Neural progenitor cell (in vitro differentiated cells): ENCODE data around the gene ZCWPW1.

Source experiments
- EZH2 ChIP-seq: fragments of 200-600 bp; sonication (generic); IDR thresholded peaks from 2 replicates; pipeline ENCODE4 v1.6.1; 2017; ENCODE audit warnings: antibody characterized with exemption, mild to moderate bottlenecking, moderate library complexity
- TF ChIP-seq, protein P1 (sequence below): fragments of 200-600 bp; sonication (generic); IDR thresholded peaks from 2 replicates; pipeline ENCODE4 v1.5.1; 2017; ENCODE audit warnings: antibody characterized with exemption, mild to moderate bottlenecking

GRCh38 chr7:100358857-100359212 lies 69.7 kb downstream of the ZCWPW1 start:
- TF ChIP-seq, protein P1, sequence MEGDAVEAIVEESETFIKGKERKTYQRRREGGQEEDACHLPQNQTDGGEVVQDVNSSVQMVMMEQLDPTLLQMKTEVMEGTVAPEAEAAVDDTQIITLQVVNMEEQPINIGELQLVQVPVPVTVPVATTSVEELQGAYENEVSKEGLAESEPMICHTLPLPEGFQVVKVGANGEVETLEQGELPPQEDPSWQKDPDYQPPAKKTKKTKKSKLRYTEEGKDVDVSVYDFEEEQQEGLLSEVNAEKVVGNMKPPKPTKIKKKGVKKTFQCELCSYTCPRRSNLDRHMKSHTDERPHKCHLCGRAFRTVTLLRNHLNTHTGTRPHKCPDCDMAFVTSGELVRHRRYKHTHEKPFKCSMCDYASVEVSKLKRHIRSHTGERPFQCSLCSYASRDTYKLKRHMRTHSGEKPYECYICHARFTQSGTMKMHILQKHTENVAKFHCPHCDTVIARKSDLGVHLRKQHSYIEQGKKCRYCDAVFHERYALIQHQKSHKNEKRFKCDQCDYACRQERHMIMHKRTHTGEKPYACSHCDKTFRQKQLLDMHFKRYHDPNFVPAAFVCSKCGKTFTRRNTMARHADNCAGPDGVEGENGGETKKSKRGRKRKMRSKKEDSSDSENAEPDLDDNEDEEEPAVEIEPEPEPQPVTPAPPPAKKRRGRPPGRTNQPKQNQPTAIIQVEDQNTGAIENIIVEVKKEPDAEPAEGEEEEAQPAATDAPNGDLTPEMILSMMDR = no peak
- no peak for TF ChIP-seq EZH2
